Measurements from ENCODE around the gene RXYLT1.
A peak's percentile ranks its signal among the peaks of the same experiment; 100 is the strongest.

The RXYLT1 gene

DNA sequence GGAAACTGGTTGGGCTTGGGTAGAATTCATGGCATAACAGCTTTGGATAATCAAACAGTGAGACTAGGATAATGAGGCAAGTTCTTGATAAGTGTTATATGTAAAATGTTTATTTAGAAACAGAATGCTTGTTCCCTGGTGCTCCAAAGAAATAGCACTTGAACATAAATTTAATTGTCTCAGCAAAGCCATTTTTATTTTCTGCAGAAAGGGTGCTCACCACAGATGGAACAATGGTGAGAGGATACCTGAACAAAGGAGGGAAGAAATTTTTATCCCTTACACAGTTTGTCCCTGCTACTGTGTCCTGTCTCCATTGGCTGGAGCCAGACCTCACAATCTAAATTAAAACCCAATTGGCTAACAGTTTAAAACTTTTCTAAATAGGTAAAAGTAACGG, 9.3 kb upstream of the RXYLT1 start:
- Histone ChIP-seq H3K27me3 (ENCODE audit: insufficient read depth, poor library complexity, severe bottlenecking) (no peaks in the 10 kb centered on the region), H3K4me3 (replicated peaks; ENCODE audit: insufficient read depth, low read length) (no peak overlapping the region), H3K27ac (replicated peaks) (no peak overlapping the region)
- TF ChIP-seq POLR2AphosphoS5 (IDR thresholded peaks at IDR 0.05; ENCODE audit: low read depth) = no peak
- TF ChIP-seq, protein P1, sequence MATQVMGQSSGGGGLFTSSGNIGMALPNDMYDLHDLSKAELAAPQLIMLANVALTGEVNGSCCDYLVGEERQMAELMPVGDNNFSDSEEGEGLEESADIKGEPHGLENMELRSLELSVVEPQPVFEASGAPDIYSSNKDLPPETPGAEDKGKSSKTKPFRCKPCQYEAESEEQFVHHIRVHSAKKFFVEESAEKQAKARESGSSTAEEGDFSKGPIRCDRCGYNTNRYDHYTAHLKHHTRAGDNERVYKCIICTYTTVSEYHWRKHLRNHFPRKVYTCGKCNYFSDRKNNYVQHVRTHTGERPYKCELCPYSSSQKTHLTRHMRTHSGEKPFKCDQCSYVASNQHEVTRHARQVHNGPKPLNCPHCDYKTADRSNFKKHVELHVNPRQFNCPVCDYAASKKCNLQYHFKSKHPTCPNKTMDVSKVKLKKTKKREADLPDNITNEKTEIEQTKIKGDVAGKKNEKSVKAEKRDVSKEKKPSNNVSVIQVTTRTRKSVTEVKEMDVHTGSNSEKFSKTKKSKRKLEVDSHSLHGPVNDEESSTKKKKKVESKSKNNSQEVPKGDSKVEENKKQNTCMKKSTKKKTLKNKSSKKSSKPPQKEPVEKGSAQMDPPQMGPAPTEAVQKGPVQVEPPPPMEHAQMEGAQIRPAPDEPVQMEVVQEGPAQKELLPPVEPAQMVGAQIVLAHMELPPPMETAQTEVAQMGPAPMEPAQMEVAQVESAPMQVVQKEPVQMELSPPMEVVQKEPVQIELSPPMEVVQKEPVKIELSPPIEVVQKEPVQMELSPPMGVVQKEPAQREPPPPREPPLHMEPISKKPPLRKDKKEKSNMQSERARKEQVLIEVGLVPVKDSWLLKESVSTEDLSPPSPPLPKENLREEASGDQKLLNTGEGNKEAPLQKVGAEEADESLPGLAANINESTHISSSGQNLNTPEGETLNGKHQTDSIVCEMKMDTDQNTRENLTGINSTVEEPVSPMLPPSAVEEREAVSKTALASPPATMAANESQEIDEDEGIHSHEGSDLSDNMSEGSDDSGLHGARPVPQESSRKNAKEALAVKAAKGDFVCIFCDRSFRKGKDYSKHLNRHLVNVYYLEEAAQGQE (IDR thresholded peaks at IDR 0.05; ENCODE audit: insufficient replicate concordance, low read depth) = no peak
- TF ChIP-seq, protein P2, sequence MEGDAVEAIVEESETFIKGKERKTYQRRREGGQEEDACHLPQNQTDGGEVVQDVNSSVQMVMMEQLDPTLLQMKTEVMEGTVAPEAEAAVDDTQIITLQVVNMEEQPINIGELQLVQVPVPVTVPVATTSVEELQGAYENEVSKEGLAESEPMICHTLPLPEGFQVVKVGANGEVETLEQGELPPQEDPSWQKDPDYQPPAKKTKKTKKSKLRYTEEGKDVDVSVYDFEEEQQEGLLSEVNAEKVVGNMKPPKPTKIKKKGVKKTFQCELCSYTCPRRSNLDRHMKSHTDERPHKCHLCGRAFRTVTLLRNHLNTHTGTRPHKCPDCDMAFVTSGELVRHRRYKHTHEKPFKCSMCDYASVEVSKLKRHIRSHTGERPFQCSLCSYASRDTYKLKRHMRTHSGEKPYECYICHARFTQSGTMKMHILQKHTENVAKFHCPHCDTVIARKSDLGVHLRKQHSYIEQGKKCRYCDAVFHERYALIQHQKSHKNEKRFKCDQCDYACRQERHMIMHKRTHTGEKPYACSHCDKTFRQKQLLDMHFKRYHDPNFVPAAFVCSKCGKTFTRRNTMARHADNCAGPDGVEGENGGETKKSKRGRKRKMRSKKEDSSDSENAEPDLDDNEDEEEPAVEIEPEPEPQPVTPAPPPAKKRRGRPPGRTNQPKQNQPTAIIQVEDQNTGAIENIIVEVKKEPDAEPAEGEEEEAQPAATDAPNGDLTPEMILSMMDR (IDR thresholded peaks at IDR 0.05; ENCODE audit: insufficient read depth, low read length) = no peak
- no peak for TF ChIP-seq GABPA (IDR thresholded peaks at IDR 0.05; ENCODE audit: low read depth)
- no peak for TF ChIP-seq SPI1 (IDR thresholded peaks at IDR 0.05; ENCODE audit: borderline replicate concordance, low read depth)
- DNase-seq (ENCODE audit: low read depth in 1 of 2, low spot score in 1 of 2) = no peak

DNA sequence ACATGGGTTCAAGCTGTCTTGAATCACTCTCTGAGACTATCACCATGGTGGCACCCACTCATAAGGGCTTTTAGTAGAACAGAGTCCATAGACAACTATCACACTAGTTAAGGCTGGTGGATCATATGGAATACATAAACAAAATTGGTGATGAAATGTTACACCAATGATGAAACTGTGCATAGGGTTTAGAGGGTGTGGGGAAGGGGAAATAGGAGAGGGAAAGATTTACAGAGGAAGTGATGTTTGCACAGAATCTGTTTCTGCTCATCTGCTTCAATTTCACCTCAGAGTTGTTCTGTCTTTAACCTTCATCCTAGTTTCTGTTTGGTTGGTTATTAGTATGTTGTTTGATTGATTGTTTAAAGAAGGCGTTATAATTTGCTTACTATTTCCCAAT, 2.4 kb upstream of the RXYLT1 start:
- Histone ChIP-seq H3K4me3 (replicated peaks; ENCODE audit: insufficient read depth, low read length) (no peak overlapping the region), H3K27ac (replicated peaks) (no peak overlapping the region), H3K27me3 (ENCODE audit: insufficient read depth, poor library complexity, severe bottlenecking) (no peaks in the 10 kb centered on the region)
- TF ChIP-seq, protein P2 (IDR thresholded peaks at IDR 0.05; ENCODE audit: insufficient read depth, low read length) = no peak
- TF ChIP-seq SPI1 (IDR thresholded peaks at IDR 0.05; ENCODE audit: borderline replicate concordance, low read depth) = peak; percentile 66; the same call in 1 of the 2 replicates
- DNase-seq (ENCODE audit: low read depth in 1 of 2, low spot score in 1 of 2) = no peak

DNA sequence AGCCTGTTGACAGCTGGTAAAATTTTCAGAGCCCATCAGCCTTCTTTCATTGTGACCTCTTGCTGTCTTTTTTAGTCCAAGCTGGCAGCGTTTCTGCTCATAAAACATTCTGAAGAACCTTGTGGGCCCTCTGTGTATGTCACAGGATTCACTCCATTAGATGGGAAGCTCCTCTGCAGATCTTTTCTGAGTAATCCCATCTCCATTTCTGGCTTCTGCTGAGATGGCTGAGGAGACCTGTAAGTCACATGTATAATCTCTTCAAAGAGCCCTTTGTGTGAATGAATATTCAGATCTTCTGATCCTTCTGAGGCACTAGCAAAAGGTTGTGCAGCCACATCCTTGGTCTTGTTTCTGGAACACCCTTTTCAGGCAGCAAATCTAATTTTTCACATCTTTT, 2.8 kb downstream of the RXYLT1 start:
- TF ChIP-seq GABPA (IDR thresholded peaks at IDR 0.05; ENCODE audit: low read depth) = no peak
- TF ChIP-seq, protein P1 (IDR thresholded peaks at IDR 0.05; ENCODE audit: insufficient replicate concordance, low read depth) = no peak
- Histone ChIP-seq H3K27me3 (ENCODE audit: insufficient read depth, poor library complexity, severe bottlenecking) (no peaks in the 10 kb centered on the region), H3K27ac (replicated peaks) (no peak overlapping the region), H3K4me3 (replicated peaks; ENCODE audit: insufficient read depth, low read length) (no peak overlapping the region)
- no peak for DNase-seq (ENCODE audit: low read depth in 1 of 2, low spot score in 1 of 2)

DNA sequence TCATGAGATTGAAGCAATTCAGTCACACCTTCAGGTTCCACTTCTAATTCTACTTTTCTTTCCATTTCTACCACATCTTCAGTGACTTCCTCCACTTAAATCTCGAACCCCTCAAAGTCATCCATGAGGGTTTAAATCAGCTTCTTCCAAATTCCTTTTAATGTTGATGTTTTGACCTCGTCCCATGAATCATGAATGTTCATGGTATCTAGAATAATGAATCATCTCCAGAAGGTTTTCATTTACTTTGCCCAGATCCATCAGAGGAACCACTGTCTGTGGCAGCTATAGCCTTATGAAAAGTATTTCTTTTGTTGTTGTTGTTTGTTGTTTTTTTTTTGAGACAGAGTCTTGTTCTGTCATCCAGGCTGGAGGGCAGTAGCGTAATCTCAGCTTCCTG, 7.6 kb downstream of the RXYLT1 start:
- no peaks in the 10 kb centered on the region for H3K27me3 ChIP-seq (ENCODE audit: insufficient read depth, poor library complexity, severe bottlenecking)
- TF ChIP-seq, protein P2 (IDR thresholded peaks at IDR 0.05; ENCODE audit: insufficient read depth, low read length) = no peak
- TF ChIP-seq SPI1 (IDR thresholded peaks at IDR 0.05; ENCODE audit: borderline replicate concordance, low read depth) = no peak
- H3K4me3 ChIP-seq (replicated peaks; ENCODE audit: insufficient read depth, low read length) = no peak overlapping the region
- no peak for DNase-seq (ENCODE audit: low read depth in 1 of 2, low spot score in 1 of 2)
- H3K27ac ChIP-seq (replicated peaks) = no peak overlapping the region

Measured in HL-60 (cell line).